ENCODE data around the gene KCNRG. TPM values are rescaled to one million over a fixed set of nuclear protein-coding genes. Genes with fewer than 3 reads are reported as not detected.
A peak's percentile ranks its signal among the peaks of the same experiment; 100 is the strongest.

KCNRG gene
- total and polyA plus RNA-seq, 9 of the 15 experiments (the other 6 are each of a cell fraction or from before 2014, with no cell fraction given): 0.36 to 1.1 (median 0.53) TPM

DNA sequence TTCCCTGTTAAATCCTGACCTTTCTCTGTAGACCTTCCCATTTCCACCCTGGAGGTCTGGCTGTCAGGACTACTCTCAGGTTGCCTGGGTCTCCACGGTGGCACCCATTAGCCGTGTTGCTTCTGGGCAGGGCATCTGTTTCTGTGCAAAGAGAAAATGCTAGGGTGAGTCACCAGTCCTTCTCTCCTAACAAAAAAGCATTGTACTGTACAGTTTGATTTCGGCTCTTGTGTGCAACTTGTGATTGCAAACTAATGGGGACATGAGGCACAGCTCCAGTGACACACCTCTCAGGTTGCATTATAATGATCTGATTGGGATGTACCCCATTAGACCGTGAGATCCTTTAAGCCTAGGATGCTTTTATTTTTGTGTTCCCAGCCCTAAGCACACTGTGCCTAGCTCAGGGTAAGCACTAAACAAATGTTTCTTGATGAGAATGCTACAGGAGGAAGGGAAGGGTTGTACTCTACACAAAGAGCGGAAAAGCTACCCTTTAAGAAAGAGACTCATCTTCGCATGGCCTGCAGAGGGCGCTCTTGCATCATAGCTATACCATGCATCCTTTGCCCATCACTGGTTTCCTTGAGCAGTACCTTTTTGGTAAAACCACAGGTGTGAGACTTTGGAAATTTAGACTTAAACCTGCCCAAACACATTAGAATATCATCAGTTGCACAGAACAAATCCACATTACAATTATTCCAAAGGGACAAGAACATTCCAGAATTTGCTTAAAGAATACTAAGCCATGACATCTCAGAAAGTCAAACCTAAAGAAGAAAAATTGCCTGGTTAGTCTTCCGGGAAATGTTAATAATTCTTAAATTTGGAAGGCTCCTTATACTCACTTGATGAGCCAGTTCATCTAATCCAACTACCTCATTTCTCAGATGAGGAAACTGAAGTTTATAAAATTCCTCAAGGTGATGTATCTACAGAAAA, 38.7 kb upstream of the KCNRG start (continued):
- TF ChIP-seq, protein P1, sequence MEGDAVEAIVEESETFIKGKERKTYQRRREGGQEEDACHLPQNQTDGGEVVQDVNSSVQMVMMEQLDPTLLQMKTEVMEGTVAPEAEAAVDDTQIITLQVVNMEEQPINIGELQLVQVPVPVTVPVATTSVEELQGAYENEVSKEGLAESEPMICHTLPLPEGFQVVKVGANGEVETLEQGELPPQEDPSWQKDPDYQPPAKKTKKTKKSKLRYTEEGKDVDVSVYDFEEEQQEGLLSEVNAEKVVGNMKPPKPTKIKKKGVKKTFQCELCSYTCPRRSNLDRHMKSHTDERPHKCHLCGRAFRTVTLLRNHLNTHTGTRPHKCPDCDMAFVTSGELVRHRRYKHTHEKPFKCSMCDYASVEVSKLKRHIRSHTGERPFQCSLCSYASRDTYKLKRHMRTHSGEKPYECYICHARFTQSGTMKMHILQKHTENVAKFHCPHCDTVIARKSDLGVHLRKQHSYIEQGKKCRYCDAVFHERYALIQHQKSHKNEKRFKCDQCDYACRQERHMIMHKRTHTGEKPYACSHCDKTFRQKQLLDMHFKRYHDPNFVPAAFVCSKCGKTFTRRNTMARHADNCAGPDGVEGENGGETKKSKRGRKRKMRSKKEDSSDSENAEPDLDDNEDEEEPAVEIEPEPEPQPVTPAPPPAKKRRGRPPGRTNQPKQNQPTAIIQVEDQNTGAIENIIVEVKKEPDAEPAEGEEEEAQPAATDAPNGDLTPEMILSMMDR (IDR thresholded peaks at IDR 0.05 in 2 of 3, conservative IDR thresholded peaks at IDR 0.05 in 1 of 3; ENCODE audit: insufficient read depth in 2 of 3, low read depth in 1 of 3, low read length in 3 of 3): peak; percentile 67 to 82 (median 80)
- TF ChIP-seq, protein P2, sequence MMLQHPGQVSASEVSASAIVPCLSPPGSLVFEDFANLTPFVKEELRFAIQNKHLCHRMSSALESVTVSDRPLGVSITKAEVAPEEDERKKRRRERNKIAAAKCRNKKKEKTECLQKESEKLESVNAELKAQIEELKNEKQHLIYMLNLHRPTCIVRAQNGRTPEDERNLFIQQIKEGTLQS (IDR thresholded peaks at IDR 0.05): peak; percentile 39; the same call in 1 of the 2 replicates
- TF ChIP-seq, protein P2 (CRISPR knock-in tag; conservative IDR thresholded peaks at IDR 0.05): no peak
- TF ChIP-seq RAD21 (CRISPR knock-in tag; conservative IDR thresholded peaks at IDR 0.05 in 1 of 2, IDR thresholded peaks at IDR 0.05 in 1 of 2) (peak; percentile 76 to 90), SREBF2 (CRISPR knock-in tag; IDR thresholded peaks at IDR 0.05) (no peak), SMC3 (conservative IDR thresholded peaks at IDR 0.05; ENCODE audit: insufficient read depth, low read depth, low read length) (peak; percentile 64), CTBP1 (IDR thresholded peaks at IDR 0.05; ENCODE audit: borderline replicate concordance) (peak; percentile 38; the same call in 1 of the 2 replicates), ADNP (tag; IDR thresholded peaks at IDR 0.05) (no peak), NUFIP1 (IDR thresholded peaks at IDR 0.05; ENCODE audit: partially characterized antibody) (no peak), CEBPG (CRISPR knock-in tag; IDR thresholded peaks at IDR 0.05) (0 out of 2 replicates have a peak, but pooled peaks have one; percentile 27), CEBPG (tag; conservative IDR thresholded peaks at IDR 0.05 in 1 of 2, IDR thresholded peaks at IDR 0.05 in 1 of 2) (peak in 1 of 2 experiments; percentile 45; a peak in 1 of 4 replicates)
